GF-D8 (cell line): ENCODE results near the gene MCF2L2.
"Not testable (repeated sequence)": the region's sequence is repeated elsewhere in the genome, so short reads cannot be mapped to it uniquely, and the experiment has no call there.

Experiments used
- DNase-seq: peaks from one replicate; lab custom pipeline; 2025; lab: John Stamatoyannopoulos, UW

Gene MCF2L2

GRCh38 chr3:183428447-183429211 lies at the start of gene MCF2L2:
MCF2L2 (minus strand) TSS chr3:183428619; CDS start chr3:183427977, 642 bp downstream.
- DNase-seq: no peak

DNA sequence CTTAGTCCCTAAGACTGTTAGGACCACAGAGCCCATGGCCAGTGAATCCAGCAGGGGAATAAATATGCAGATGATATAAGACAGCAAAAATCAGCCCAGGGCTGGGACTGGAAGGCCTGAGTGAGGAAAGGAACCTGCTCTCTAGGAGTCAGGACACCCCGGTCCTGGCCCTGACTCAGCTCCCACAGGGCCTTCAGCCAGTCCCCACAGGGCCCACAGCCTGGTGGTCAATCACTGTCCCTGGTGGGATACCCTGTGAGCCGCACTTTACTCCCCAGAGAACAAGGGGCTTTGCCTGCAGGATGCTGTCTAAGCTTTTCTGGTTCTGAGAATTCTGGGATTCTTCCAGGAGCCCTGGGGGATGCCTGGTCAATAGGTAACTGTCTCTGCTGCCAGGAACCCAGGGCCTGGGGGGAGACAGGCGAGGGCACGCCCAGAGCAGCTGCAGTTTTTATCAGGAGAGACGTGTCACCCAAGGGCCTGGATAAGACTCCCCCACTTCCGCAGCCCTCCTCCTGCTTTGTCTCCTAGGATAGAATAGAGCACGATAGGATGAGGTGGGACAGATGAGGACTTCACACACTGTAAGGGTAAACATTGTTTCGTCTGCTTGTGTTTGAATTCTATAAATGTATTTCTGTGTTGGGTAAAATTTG lies 49.5 kb upstream of the MCF2L2 start:
- no peak for DNase-seq

DNA sequence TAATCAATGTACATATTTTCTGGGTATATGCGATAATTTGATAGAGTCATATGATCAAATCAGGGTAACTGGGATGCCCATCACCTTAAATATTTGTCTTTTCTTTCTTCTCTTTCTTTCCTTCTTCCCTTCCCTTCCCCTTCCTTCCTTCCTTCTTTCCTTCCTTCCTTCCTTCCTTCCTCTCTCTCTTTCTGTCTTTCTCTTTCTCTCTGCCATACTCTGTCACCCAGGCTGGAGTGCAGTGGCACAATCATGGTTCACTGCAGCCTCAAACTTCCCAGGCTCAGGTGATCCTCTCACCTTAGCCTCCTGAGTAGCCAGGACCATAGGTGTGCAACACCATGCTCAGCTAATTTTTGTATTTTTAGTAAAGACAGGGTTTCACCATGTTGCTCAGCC lies 47.3 kb upstream of the MCF2L2 start:
- DNase-seq: not testable (repeated sequence)

- peak; percentile 23 for DNase-seq
Measured at GRCh38 chr3:183475016-183475763, 46.8 kb upstream of the MCF2L2 start.

- no peak for DNase-seq
Measured at GRCh38 chr3:183473969-183474368, 45.5 kb upstream of the MCF2L2 start.

- DNase-seq: no peak
Measured at GRCh38 chr3:183472155-183472554, 43.7 kb upstream of the MCF2L2 start.

DNA sequence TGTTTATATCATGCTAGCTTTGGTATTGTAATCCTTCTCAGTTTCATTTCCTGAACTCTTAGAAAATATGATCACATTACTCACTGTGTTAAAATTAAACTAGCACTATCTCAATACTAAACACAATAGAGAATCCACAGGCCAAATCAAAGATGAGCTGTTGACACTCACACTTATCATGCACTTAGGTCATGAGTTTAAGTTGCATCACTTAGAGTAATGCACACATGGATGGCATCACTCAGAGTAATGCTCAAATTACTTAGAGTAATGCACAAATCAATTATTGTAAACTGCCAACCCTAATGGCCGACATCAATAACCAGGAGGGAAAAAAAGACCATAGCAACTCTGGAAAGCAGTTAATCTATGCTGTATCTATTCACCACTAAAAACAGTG lies 40.0 kb upstream of the MCF2L2 start:
- DNase-seq: no peak

- no peak for DNase-seq
Measured at GRCh38 chr3:183466575-183466974, 38.2 kb upstream of the MCF2L2 start.

- DNase-seq: not testable (repeated sequence)
Measured at GRCh38 chr3:183465710-183466109, 37.3 kb upstream of the MCF2L2 start.

DNA sequence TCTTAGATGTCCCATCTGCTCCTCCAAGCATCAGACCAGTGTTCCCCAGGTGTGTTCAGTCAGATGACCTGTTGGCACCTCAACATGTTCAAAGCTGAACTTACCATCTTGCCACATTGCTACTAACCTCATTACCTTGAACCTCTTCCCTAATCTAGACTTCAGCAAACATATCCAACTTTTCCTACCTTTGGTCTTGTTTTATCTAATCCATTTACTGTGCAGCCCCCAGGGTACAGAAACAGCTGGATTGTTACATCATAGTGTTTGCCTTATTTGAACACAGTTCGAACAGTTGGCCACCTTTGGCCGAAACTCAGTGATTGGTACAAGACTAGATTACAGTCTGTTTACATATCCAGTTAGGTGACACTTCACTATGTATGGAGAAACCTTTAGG lies 36.1 kb upstream of the MCF2L2 start:
- no peak for DNase-seq

GRCh38 chr3:183460081-183461055 lies 31.9 kb upstream of the MCF2L2 start:
- no peak for DNase-seq

DNA sequence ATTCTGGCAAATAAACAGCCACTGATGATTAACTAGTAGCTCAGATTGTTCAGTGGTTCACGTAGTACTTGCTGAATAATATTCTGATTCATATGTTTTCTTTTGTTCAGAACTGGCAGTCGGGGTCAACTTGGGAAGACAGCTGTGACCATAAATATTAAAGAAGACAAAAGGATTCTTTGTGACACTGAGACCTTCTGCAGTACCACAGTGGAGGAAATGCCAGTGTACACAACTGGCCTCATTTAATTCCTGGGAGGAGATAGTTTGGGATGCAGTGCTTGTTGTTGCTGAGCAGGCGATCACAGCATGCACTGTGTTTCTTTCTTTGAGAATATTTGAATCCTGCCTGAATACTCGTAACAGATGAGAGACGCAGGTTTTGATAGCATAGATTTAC lies 26.7 kb upstream of the MCF2L2 start:
- no peak for DNase-seq

GRCh38 chr3:183454064-183454463 lies 25.6 kb upstream of the MCF2L2 start:
- no peak for DNase-seq

- no peak for DNase-seq
Measured at GRCh38 chr3:183449791-183450190, 21.4 kb upstream of the MCF2L2 start.

DNA sequence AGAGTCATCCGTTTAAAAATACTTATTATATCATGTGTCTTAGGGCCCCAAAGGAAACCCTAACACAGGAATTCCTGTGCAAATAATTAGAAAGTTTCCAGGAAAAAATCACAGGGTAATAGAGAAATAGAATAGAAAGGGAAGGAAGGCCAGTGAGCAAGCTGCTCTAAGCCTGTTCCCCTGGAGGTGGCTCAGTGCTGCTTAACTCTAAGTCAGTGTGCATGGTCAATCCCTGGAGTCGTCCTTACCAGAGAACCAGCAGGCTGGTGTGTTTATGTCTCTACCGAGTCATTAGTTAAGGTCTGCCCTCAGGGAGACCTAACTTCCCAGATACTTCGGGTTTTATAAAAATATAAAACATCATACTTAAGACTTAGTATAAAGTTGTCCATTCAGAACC lies 21.0 kb upstream of the MCF2L2 start:
- peak; percentile 19 for DNase-seq

DNA sequence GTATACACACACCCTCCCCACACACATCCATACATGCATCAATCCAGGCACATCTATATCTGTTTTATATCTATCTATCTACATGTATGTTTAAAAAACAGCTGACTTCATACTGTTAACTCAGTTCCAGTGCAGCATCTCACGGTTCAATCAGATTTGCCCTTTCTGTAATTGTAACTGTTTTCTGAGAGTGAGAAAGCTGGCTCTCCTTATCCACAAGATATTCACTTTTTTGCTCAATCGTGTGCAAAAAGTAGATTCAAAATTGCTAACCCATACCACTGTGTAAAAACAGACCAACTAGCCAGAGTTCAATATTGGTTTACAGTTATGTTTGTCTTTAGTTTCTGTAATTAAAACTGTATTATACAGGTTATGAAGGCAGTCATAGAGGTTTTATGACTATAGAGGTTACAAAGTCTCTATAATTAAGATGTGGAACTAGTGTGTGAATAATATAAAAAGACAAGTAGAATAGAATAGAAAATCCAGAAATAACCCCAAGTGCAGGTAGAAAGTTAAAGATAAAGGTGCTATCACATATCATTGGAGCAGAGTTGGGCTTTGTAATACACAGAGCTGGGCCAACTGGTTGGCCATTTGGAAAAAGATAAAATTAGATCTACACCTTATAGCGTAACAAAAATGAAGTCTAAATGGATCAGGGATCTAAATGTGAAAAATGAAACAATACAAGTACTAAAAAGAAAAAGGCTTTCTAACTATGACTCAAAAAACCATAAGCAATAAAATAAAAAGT lies 20.1 kb upstream of the MCF2L2 start:
- DNase-seq: no peak

DNA sequence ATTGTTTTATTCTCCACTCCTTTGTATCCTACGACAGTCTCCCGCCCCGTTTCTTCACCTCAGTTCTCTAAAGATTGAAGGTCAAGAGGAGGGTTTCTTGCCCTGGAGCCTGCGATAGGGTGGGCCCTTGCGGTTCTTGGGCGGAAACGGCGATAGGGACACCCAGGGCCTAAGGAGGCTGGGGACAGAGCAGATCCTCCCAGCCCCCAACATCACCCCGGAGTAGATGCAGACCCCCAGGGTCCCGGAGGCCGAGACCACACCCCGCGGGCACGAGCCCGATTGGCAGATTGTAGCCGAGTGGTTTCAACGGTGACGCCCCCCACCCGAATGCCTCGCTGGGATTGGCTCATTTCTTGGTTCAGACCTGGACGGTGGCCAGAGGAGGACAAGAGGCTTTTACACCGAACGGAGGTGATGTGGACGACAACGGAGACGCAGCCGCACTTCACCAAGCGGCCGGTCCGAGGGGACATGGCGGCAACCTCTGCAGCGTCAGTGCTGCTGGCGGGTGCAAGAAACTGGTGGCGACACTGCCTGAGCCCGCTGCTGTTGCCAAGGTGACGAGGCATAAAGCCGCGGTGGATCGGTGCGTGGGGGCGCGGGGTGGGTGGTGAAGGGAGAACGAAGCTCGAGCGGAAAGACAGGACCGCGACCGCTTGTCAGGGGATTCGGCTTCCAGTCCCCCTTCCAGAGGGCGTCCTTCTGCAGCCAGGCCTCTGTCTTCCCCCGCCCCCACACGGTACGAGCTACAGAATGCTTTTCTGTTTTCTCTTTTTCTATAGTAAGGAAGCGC lies 19.0 kb upstream of the MCF2L2 start:
- peak; percentile 77 for DNase-seq

DNA sequence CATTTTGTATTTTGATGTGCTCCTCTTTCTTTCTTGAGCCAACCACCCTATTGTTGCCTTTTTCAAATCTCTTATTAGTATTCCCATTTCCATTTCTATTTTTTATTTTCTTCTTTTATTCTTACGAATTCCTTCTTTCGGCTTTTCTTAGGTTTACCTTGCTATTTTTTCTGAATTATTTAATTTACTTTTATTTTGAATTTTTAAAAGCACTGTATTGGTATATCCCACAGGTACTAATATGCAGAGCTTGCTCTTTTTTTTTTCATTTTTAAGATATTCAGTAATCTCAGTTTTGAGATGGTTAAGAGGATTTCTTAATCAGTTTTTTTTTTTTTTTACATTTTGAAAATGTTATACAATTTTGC lies 18.4 kb upstream of the MCF2L2 start:
- DNase-seq: no peak

- no peak for DNase-seq
Measured at GRCh38 chr3:183444748-183445147, 16.3 kb upstream of the MCF2L2 start.
